ENCODE data around the gene CFAP126.
"Not testable (repeated sequence)": the region's sequence is repeated elsewhere in the genome, so short reads cannot be mapped to it uniquely, and the experiment has no call there.

CFAP126 gene, protein sequence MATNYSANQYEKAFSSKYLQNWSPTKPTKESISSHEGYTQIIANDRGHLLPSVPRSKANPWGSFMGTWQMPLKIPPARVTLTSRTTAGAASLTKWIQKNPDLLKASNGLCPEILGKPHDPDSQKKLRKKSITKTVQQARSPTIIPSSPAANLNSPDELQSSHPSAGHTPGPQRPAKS

GRCh38 chr1:161367684-161368400, at the start of gene CFAP126:
TSS of gene CFAP126 (minus strand) at chr1:161367876. CDS start at chr1:161367868, 8 bp downstream.
- no peaks in the 10 kb centered on the region for H3K9me3 Mint-ChIP-seq (ENCODE audit: low read depth)
- no peak within 1 kb of the TSS for H3K4me3 Mint-ChIP-seq
- peaks cover 9% of the 10 kb centered on the region for H3K4me1 Mint-ChIP-seq (ENCODE audit: low read depth)
- no peaks in the 10 kb centered on the region for H3K27me3 Mint-ChIP-seq
- H3K27ac Mint-ChIP-seq: peak within 1 kb of the TSS; percentile 76
- H3K36me3 Mint-ChIP-seq: peaks cover 2% of the 10 kb centered on the region

- H3K27ac Mint-ChIP-seq; H3K4me3 Mint-ChIP-seq; H3K9me3 Mint-ChIP-seq (ENCODE audit: low read depth); H3K27me3 Mint-ChIP-seq; H3K4me1 Mint-ChIP-seq (ENCODE audit: low read depth); H3K36me3 Mint-ChIP-seq: not testable (repeated sequence)
Measured at GRCh38 chr1:161413050-161413449, 45.4 kb upstream of the CFAP126 start.

GRCh38 chr1:161410636-161410970, 42.9 kb upstream of the CFAP126 start:
- not testable (repeated sequence) for H3K9me3 Mint-ChIP-seq (ENCODE audit: low read depth); H3K4me1 Mint-ChIP-seq (ENCODE audit: low read depth); H3K27ac Mint-ChIP-seq; H3K4me3 Mint-ChIP-seq; H3K36me3 Mint-ChIP-seq; H3K27me3 Mint-ChIP-seq

- not testable (repeated sequence) for H3K27me3 Mint-ChIP-seq; H3K9me3 Mint-ChIP-seq (ENCODE audit: low read depth); H3K36me3 Mint-ChIP-seq
- Mint-ChIP-seq H3K4me1 (ENCODE audit: low read depth) (peaks cover 11% of the 10 kb centered on the region), H3K27ac (peak overlapping the region; percentile 58), H3K4me3 (peak overlapping the region; percentile 25)
Measured at GRCh38 chr1:161409848-161410635, 42.4 kb upstream of the CFAP126 start.

DNA sequence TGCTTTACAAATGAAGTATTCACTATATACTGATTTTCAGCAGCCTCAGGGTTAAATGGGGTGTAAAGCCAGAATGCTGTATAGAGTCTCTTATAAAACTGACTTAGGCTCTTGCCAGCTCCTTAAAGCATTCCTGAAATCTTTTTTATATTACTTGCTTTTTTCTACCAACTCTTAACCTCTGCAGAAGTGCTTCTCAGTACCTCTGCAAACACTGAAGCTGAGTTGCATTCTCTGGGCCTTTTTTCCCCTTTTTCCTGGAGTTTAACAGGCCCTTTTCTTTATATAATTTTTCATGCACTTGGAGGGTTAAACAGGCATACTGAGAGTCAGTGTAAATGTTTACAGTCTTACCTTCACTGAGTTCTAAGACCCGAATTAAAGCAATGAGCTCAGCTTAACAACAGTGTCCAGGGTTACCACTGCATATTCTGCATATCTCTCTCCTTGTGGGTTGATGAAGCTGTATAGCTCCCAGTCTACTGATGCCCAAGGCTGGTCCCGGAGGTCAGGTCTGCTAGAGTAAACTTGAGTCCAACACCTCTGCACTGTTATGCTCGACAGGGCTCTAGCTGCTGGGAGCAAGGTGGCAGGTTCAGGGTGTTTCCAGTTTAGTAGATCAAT, 40.9 kb upstream of the CFAP126 start:
- no peak overlapping the region for H3K4me3 Mint-ChIP-seq
- peaks cover 14% of the 10 kb centered on the region for H3K4me1 Mint-ChIP-seq (ENCODE audit: low read depth)
- H3K36me3 Mint-ChIP-seq: peaks cover 4% of the 10 kb centered on the region
- no peaks in the 10 kb centered on the region for H3K9me3 Mint-ChIP-seq (ENCODE audit: low read depth)
- no peak overlapping the region for H3K27ac Mint-ChIP-seq
- H3K27me3 Mint-ChIP-seq: peaks cover 1% of the 10 kb centered on the region

DNA sequence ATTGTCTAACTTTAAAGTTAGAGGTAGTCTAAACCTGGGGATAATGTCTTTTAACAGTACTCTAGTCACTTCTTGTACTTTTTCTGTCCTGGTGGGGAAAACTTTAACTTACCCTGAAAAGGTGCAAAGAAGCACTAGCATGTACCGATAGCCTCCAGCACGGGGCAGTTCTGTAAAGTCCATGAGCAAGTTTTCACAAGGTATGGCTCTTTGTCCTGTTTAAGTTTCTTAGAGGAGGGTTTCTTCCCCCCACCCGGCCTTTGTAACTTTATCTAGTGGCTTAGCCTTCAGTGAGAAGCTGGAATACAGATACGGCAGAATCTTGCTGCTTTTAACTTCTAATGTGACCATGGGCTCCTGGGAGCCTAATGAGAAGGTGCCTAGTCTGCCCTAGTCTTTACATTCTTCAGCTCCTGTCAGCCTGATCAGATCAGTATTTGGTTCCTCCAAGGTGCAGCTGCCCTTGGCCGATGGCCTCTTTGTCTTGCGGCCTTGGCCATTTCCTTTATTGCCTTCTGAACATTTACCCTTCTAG, 39.8 kb upstream of the CFAP126 start:
- Mint-ChIP-seq H3K9me3 (ENCODE audit: low read depth) (no peaks in the 10 kb centered on the region), H3K4me1 (ENCODE audit: low read depth) (peaks cover 14% of the 10 kb centered on the region), H3K27ac (no peak overlapping the region), H3K4me3 (no peak overlapping the region), H3K36me3 (peaks cover 4% of the 10 kb centered on the region), H3K27me3 (peaks cover 1% of the 10 kb centered on the region)

- H3K4me3 Mint-ChIP-seq; H3K9me3 Mint-ChIP-seq (ENCODE audit: low read depth); H3K36me3 Mint-ChIP-seq; H3K27ac Mint-ChIP-seq; H3K27me3 Mint-ChIP-seq: not testable (repeated sequence)
- peaks cover 14% of the 10 kb centered on the region for H3K4me1 Mint-ChIP-seq (ENCODE audit: low read depth)
Measured at GRCh38 chr1:161406551-161406950, 38.9 kb upstream of the CFAP126 start.

- peaks cover 22% of the 10 kb centered on the region for H3K4me1 Mint-ChIP-seq (ENCODE audit: low read depth)
- H3K4me3 Mint-ChIP-seq: no peak overlapping the region
- no peaks in the 10 kb centered on the region for H3K9me3 Mint-ChIP-seq (ENCODE audit: low read depth)
- peaks cover 3% of the 10 kb centered on the region for H3K36me3 Mint-ChIP-seq
- H3K27me3 Mint-ChIP-seq: peaks cover 3% of the 10 kb centered on the region
- no peak overlapping the region for H3K27ac Mint-ChIP-seq
Measured at GRCh38 chr1:161404051-161404597, 36.4 kb upstream of the CFAP126 start.

- Mint-ChIP-seq H3K9me3 (ENCODE audit: low read depth) (no peaks in the 10 kb centered on the region), H3K36me3 (peaks cover 3% of the 10 kb centered on the region), H3K4me1 (ENCODE audit: low read depth) (peaks cover 31% of the 10 kb centered on the region), H3K27ac (no peak overlapping the region), H3K27me3 (peaks cover 3% of the 10 kb centered on the region), H3K4me3 (no peak overlapping the region)
Measured at GRCh38 chr1:161402446-161402845, 34.8 kb upstream of the CFAP126 start.

- Mint-ChIP-seq H3K27ac (peak overlapping the region; percentile 99), H3K4me3 (peak overlapping the region; percentile 99), H3K27me3 (peaks cover 3% of the 10 kb centered on the region), H3K36me3 (peaks cover 3% of the 10 kb centered on the region), H3K9me3 (ENCODE audit: low read depth) (no peaks in the 10 kb centered on the region), H3K4me1 (ENCODE audit: low read depth) (peaks cover 29% of the 10 kb centered on the region)
Measured at GRCh38 chr1:161399257-161399998, 31.8 kb upstream of the CFAP126 start.

DNA sequence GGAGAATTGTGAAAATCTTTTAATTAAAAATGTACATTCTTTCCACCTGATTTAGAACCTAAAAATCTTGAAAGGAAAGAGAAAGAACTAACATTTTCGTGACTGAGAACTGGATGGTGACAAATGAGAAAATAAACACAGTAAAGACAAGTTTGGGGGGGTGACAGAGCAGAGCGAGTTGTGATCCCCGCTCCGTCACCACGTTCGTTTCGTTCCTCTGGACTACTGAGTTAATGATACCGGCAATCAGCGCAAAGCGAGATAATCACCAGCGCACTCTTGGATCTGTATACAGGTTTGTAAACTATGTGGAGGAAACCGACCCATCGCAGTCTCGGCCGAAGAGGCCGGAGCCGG, 31.2 kb upstream of the CFAP126 start:
- no peaks in the 10 kb centered on the region for H3K9me3 Mint-ChIP-seq (ENCODE audit: low read depth)
- peak overlapping the region; percentile 99 for H3K4me3 Mint-ChIP-seq
- H3K27ac Mint-ChIP-seq: peak overlapping the region; percentile 99
- H3K4me1 Mint-ChIP-seq (ENCODE audit: low read depth): peaks cover 27% of the 10 kb centered on the region
- peaks cover 3% of the 10 kb centered on the region for H3K27me3 Mint-ChIP-seq
- peaks cover 3% of the 10 kb centered on the region for H3K36me3 Mint-ChIP-seq

GRCh38 chr1:161397038-161397437, 29.4 kb upstream of the CFAP126 start:
- not testable (repeated sequence) for H3K27ac Mint-ChIP-seq; H3K9me3 Mint-ChIP-seq (ENCODE audit: low read depth); H3K36me3 Mint-ChIP-seq; H3K27me3 Mint-ChIP-seq
- Mint-ChIP-seq H3K4me1 (ENCODE audit: low read depth) (peaks cover 30% of the 10 kb centered on the region), H3K4me3 (peak overlapping the region; percentile 20)

GRCh38 chr1:161393151-161393550, 25.5 kb upstream of the CFAP126 start:
- no peak overlapping the region for H3K4me3 Mint-ChIP-seq

DNA sequence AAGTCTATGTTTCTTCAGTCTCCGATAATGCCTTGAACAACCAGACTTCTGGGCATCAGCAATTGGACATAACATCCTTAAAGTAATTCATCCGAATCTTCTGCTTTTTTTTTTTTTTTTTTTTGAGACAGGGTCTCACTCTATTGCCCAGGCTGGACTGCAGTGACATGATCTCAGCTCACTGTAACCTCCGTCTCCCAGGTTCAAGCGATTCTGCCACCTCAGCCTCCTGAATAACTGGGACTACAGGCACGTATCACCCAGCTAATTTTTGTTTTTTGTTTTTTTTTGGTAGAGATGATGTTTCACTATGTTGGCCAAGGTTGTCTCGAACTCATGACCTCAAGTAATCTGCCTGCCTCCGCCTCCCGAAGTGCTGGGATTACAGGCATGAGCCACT, 23.9 kb upstream of the CFAP126 start:
- no peaks in the 10 kb centered on the region for H3K9me3 Mint-ChIP-seq (ENCODE audit: low read depth)
- no peaks in the 10 kb centered on the region for H3K36me3 Mint-ChIP-seq
- H3K4me3 Mint-ChIP-seq: no peak overlapping the region
- H3K27ac Mint-ChIP-seq: peak overlapping the region; percentile 22
- H3K27me3 Mint-ChIP-seq: no peaks in the 10 kb centered on the region
- peaks cover 27% of the 10 kb centered on the region for H3K4me1 Mint-ChIP-seq (ENCODE audit: low read depth)

More at GRCh38 chr1:161393151-161393550, 25.5 kb upstream of the CFAP126 start:
- Mint-ChIP-seq H3K9me3 (ENCODE audit: low read depth) (no peaks in the 10 kb centered on the region), H3K36me3 (no peaks in the 10 kb centered on the region), H3K27me3 (no peaks in the 10 kb centered on the region), H3K27ac (no peak overlapping the region), H3K4me1 (ENCODE audit: low read depth) (peaks cover 18% of the 10 kb centered on the region)
